Right kidney (tissue), 1 donor: ENCODE data around the gene PRPS1.
"Not testable (repeated sequence)": the region's sequence is repeated elsewhere in the genome, so short reads cannot be mapped to it uniquely, and the experiment has no call there.

Experiments
- DNase-seq: peaks from one replicate; pipeline ENCODE4 v3.0.0-alpha.2; 2016

Gene PRPS1

GRCh38 chrX:107673933-107674479, 45.7 kb downstream of the PRPS1 start:
- peak; percentile 19 for DNase-seq

GRCh38 chrX:107674480-107675364, 46.4 kb downstream of the PRPS1 start:
- DNase-seq = no peak

- no peak for DNase-seq
These were observed 47.0 kb downstream of the PRPS1 start for GRCh38 chrX:107675365-107675654.

- DNase-seq = peak; percentile 21
These were observed 47.7 kb downstream of the PRPS1 start for GRCh38 chrX:107675823-107676555.

- peak; percentile 66 for DNase-seq
These were observed 48.5 kb downstream of the PRPS1 start for GRCh38 chrX:107676559-107677378.

- no peak for DNase-seq
These were observed 49.2 kb downstream of the PRPS1 start for GRCh38 chrX:107677501-107677901.

- no peak for DNase-seq
These were observed 49.6 kb downstream of the PRPS1 start for GRCh38 chrX:107677909-107678308.

- DNase-seq = no peak
These were observed 50.8 kb downstream of the PRPS1 start for GRCh38 chrX:107678957-107679740.

- DNase-seq = no peak
These were observed 53.9 kb downstream of the PRPS1 start for GRCh38 chrX:107682256-107682655.

GRCh38 chrX:107683124-107683895, 55.0 kb downstream of the PRPS1 start:
- no peak for DNase-seq

GRCh38 chrX:107683931-107684330, 55.6 kb downstream of the PRPS1 start:
- no peak for DNase-seq

GRCh38 chrX:107684956-107685385, 56.7 kb downstream of the PRPS1 start:
- no peak for DNase-seq

GRCh38 chrX:107685586-107685985, 57.3 kb downstream of the PRPS1 start:
- DNase-seq = not testable (repeated sequence)

- no peak for DNase-seq
These were observed 57.7 kb downstream of the PRPS1 start for GRCh38 chrX:107686026-107686425.

GRCh38 chrX:107686792-107687191, 58.5 kb downstream of the PRPS1 start:
- DNase-seq = no peak

- no peak for DNase-seq
These were observed 59.1 kb downstream of the PRPS1 start for GRCh38 chrX:107687445-107687844.

- no peak for DNase-seq
These were observed 62.7 kb downstream of the PRPS1 start for GRCh38 chrX:107691024-107691448.

- no peak for DNase-seq
These were observed 71.3 kb downstream of the PRPS1 start for GRCh38 chrX:107699616-107700015.

- no peak for DNase-seq
These were observed 72.0 kb downstream of the PRPS1 start for GRCh38 chrX:107700317-107700774.
